HAP-1 (cell line): ENCODE measurements around the gene MCL1.
"Not testable (repeated sequence)": the region's sequence is repeated elsewhere in the genome, so short reads cannot be mapped to it uniquely, and the experiment has no call there.

ENCODE experiments used
- DNase-seq, 2 experiments: peaks; one replicate each; pipeline ENCODE4 v3.0.0-alpha.2; 2016 to 2020; ENCODE audit warnings: low spot score in 2 of 2
- H3K27me3 ChIP-seq: fragments of 250-450 bp; sonication (Bioruptor Pico); 2 replicates; pipeline ENCODE4 v1.5.1; 2020; ENCODE audit warnings: low read depth, mild to moderate bottlenecking, moderate library complexity
- H3K36me3 ChIP-seq: fragments of 250-450 bp; sonication (Bioruptor Pico); replicated peaks from 2 replicates; pipeline ENCODE4 v1.5.1; 2020; ENCODE audit warnings: mild to moderate bottlenecking
- H3K4me1 ChIP-seq: fragments of 250-450 bp; sonication (Bioruptor Pico); 2 replicates; pipeline ENCODE4 v1.5.1; 2020; ENCODE audit warnings: mild to moderate bottlenecking
- H3K4me3 ChIP-seq: fragments of 250-450 bp; sonication (Bioruptor Pico); 2 replicates; pipeline ENCODE4 v1.5.1; 2020; ENCODE audit warnings: mild to moderate bottlenecking, moderate library complexity
- H3K9me3 ChIP-seq: fragments of 250-450 bp; sonication (Bioruptor Pico); 2 replicates; pipeline ENCODE4 v1.5.1; 2020; ENCODE audit warnings: mild to moderate bottlenecking, moderate library complexity
- in situ Hi-C: fragments of 300-500 bp; cut with MboI; formaldehyde crosslinking; loops from 3 replicates; pipeline ENCODE4 v1.14.3; 2020; ENCODE audit warnings: low sequenced_read_pairs, inconsistent platforms, mixed read lengths

MCL1 gene

GRCh38 chr1:150613061-150613920 is 33.9 kb upstream of the MCL1 start:
- H3K27me3 ChIP-seq, result no peaks in the 10 kb centered on the region
- DNase-seq, result no peak
- no peaks in the 10 kb centered on the region for H3K9me3 ChIP-seq
- in situ Hi-C loops, result no loop called here
- H3K4me3 ChIP-seq, result no peak overlapping the region
- peaks cover 37% of the 10 kb centered on the region for H3K36me3 ChIP-seq
- H3K4me1 ChIP-seq, result no peaks in the 10 kb centered on the region

DNA sequence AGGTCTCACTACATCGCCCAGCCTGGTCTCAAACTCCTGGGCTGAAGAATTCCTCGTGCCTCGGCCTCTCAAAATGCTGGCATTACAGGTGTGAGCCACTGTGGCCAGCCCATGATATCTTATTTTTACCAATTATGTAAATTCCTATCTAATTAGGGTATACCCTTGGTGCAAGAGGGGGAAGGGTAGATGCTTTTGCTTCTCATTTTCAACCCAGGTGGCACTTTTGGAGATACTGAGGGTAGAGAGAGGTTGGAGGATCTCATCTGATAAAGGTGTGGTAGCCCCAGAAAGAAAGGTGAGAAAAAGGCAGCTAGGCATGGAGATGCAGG is 32.6 kb upstream of the MCL1 start:
- Histone ChIP-seq H3K9me3 (no peaks in the 10 kb centered on the region), H3K36me3 (peaks cover 29% of the 10 kb centered on the region), H3K4me3 (no peak overlapping the region), H3K4me1 (no peaks in the 10 kb centered on the region), H3K27me3 (no peaks in the 10 kb centered on the region)
- in situ Hi-C loops, result no loop called here
- no peak for DNase-seq

DNA sequence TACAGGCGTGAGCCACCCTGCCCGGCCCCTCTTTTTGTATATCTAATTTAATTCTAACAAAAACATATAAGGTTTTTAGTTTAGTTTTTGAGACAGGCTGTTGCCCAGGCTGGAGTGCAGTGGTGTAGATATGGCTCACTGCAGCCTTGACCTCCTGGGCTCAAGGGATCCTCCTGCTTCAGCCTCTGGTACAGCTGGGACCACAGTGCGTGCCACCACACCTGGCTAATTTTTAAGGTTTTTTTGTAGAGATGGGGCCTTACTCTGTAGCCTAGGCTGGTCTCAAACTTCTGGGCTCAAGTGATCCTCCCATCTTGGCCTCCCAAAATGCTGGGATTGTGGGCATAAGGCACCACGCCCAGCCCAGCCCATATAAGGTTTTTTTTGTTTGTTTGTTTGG is 31.2 kb upstream of the MCL1 start:
- H3K4me3 ChIP-seq, result no peak overlapping the region
- in situ Hi-C loops, result no loop called here
- H3K36me3 ChIP-seq, result peaks cover 22% of the 10 kb centered on the region
- no peaks in the 10 kb centered on the region for H3K4me1 ChIP-seq
- H3K27me3 ChIP-seq, result no peaks in the 10 kb centered on the region
- no peak for DNase-seq
- no peaks in the 10 kb centered on the region for H3K9me3 ChIP-seq

DNA sequence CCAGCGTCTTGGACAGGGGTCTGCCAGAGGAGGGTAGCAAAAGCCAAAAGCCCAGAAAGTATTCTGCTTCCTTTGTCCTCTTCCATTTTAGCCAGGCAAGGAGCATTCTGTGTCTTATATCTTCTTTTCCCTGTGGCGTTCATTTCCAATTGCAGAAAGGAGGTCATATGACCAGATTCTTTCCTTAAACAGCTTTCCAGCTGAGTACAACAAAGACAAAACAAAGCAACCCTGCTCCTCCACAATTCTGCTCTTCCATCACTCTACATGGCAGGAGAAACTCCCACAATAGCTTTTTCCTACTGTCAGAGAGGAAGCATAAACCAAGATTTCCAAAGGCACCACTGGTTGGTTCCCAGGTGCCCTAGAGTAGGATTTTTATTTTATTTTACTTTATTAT is 30.3 kb upstream of the MCL1 start:
- peaks cover 16% of the 10 kb centered on the region for H3K36me3 ChIP-seq
- peaks cover 5% of the 10 kb centered on the region for H3K4me1 ChIP-seq
- in situ Hi-C loops, result no loop called here
- no peaks in the 10 kb centered on the region for H3K9me3 ChIP-seq
- no peaks in the 10 kb centered on the region for H3K27me3 ChIP-seq
- no peak for DNase-seq
- H3K4me3 ChIP-seq, result no peak overlapping the region

DNA sequence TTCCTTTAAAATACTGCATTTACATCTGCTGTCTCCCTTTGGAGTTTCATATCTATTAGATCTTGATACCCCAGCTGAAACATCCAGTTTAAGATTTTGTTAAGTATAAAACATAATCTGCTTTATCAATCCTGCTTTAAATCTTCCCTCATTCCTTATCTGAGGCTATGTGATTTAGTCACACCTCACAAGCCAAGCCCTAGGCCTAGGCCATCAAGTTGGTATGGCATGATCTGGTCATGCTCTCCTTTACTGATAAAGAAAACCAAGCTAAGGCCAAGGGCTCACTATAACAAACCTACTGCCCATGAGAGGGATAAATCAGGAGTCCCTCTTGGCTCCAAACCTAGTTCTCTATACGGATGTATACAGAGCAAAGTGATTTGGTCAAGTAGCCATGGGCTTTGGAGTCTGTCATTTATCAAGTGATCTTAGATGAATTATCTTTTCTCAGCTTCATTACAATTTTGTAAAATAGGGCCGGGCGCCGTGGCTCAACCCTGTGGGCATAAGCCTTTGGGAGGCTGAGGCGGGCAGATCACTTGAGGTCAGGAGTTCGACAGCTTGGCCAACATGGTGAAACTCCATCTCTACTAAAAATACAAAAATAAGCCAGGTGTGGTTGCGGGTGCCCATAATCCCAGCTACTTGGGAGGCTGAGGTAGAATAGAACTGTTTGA is 27.2 kb upstream of the MCL1 start:
- peaks cover 14% of the 10 kb centered on the region for H3K4me1 ChIP-seq
- no peak overlapping the region for H3K4me3 ChIP-seq
- in situ Hi-C loops, result no loop called here
- no peaks in the 10 kb centered on the region for H3K9me3 ChIP-seq
- H3K27me3 ChIP-seq, result no peaks in the 10 kb centered on the region
- H3K36me3 ChIP-seq, result peaks cover 7% of the 10 kb centered on the region
- DNase-seq, result no peak

DNA sequence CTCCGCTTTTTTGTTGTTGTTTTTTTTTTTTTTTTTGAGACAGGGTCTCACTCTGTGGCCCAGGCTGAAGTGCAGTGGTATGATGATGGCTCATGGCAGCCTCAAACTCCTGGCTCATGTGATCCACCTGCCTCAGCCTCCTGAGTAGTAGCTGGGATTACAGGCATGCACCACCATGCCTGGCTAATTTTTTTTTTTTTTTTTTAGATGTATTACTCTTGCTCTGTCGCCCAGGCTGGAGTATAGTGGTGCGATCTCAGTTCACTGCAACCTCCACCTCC is 26.0 kb upstream of the MCL1 start:
- H3K9me3 ChIP-seq, in situ Hi-C loops, H3K27me3 ChIP-seq, H3K4me3 ChIP-seq, H3K36me3 ChIP-seq, DNase-seq: not testable (repeated sequence)
- H3K4me1 ChIP-seq, result peaks cover 14% of the 10 kb centered on the region

GRCh38 chr1:150604226-150604588 is 24.8 kb upstream of the MCL1 start:
- no peaks in the 10 kb centered on the region for H3K9me3 ChIP-seq
- no peak for DNase-seq
- no peak overlapping the region for H3K4me3 ChIP-seq
- no peaks in the 10 kb centered on the region for H3K36me3 ChIP-seq
- in situ Hi-C loops, result no loop called here
- H3K4me1 ChIP-seq, result peaks cover 14% of the 10 kb centered on the region
- H3K27me3 ChIP-seq, result no peaks in the 10 kb centered on the region

DNA sequence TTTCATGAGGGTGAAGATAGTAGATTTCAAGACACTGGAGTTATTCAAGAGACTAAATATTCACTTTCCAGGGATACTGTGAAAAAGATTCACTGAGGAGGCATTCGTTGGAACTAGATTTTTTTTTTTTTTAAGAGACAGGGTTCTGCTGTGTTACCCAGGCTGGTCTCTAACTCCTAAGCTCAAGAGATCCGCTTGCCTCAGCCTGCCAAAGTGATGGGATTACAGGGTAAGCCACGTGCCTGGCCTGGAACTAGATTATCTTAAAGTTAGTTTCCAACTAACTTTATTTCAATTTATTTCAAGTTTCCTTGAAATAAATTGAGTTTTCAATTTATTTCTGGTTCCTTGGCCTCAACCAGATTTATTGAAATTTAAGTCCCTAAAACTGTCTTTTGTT is 24.3 kb upstream of the MCL1 start:
- in situ Hi-C loops, result no loop called here
- no peak for DNase-seq
- no peak overlapping the region for H3K4me3 ChIP-seq
- H3K9me3 ChIP-seq, result no peaks in the 10 kb centered on the region
- no peaks in the 10 kb centered on the region for H3K36me3 ChIP-seq
- peaks cover 14% of the 10 kb centered on the region for H3K4me1 ChIP-seq
- no peaks in the 10 kb centered on the region for H3K27me3 ChIP-seq

DNA sequence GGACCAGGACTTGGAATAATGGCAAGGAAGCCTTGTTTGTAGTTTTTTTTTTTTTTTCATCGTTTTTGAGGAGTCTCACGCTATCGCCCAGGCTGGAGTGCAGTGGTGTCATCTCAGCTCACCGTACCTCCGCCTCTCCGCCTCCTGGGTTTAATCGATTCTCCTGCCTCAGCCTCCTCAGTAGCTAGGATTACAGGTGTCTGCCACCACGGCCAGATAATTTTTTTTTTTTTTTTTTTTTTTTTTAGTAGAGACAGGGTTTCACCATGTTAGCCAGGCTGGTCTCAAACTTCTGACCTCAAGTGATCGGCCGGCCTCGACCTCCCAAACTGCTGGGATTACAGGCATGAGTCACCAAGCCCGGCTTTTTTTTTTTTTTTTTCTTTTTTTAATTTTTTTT is 23.0 kb upstream of the MCL1 start:
- H3K4me1 ChIP-seq, result peaks cover 15% of the 10 kb centered on the region
- H3K4me3 ChIP-seq, H3K36me3 ChIP-seq, H3K27me3 ChIP-seq, DNase-seq, in situ Hi-C loops, H3K9me3 ChIP-seq: not testable (repeated sequence)

DNA sequence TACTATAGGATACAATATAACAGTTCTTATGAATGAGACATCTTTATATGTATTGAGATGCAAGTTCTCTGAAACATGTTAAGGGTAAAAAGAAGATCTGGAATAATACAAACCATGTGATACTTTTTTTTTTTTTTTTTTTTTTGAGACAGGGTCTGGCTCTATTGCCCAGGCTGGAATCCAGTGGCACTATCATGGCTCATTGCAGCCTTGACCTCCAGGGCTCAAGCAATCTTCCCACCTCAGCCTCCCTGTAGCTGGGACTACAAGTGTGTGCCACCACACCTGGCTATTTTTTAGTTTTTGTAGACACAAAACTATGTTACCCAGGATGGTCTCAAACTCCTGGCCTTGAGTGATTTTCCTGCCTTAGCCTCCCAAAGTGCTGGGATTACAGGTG is 22.1 kb upstream of the MCL1 start:
- no peaks in the 10 kb centered on the region for H3K36me3 ChIP-seq
- H3K9me3 ChIP-seq, result no peaks in the 10 kb centered on the region
- no peak overlapping the region for H3K4me3 ChIP-seq
- no peaks in the 10 kb centered on the region for H3K27me3 ChIP-seq
- DNase-seq, result no peak
- in situ Hi-C loops, result no loop called here
- peaks cover 20% of the 10 kb centered on the region for H3K4me1 ChIP-seq

- in situ Hi-C loops, H3K4me3 ChIP-seq, H3K9me3 ChIP-seq, H3K4me1 ChIP-seq, H3K36me3 ChIP-seq, DNase-seq, H3K27me3 ChIP-seq: not testable (repeated sequence)
These were observed 18.9 kb upstream of the MCL1 start for GRCh38 chr1:150598346-150598745.

DNA sequence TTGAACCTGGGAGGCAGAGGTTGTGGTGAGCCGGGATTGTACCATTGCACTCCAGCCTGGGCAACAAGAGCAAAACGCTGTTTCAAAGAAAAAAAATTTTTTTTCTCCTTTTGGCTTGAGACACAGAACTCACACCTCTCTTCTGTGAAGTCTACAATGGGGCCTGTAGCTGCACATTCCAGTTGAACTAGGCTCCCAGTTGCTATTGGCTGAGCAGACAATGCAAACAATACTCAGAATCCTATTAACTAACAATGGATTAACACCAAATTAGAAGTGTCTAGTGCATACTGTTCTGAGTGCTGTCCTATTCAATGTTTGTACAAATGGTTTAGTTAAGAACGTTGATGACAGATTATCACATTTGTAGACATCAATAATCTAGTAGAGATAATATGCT is 17.6 kb upstream of the MCL1 start:
- peaks cover 9% of the 10 kb centered on the region for H3K4me1 ChIP-seq

GRCh38 chr1:150596095-150596892 is 16.9 kb upstream of the MCL1 start:
- in situ Hi-C loops, result no loop called here
- Histone ChIP-seq H3K9me3 (0 out of 2 replicates have a peak, but pooled peaks cover 2% of the 10 kb centered on the region), H3K4me3 (no peak overlapping the region), H3K4me1 (peaks cover 9% of the 10 kb centered on the region), H3K36me3 (no peaks in the 10 kb centered on the region), H3K27me3 (no peaks in the 10 kb centered on the region)
- DNase-seq, result no peak

More for the DNA sequence above, 17.6 kb upstream of the MCL1 start:
- no peaks in the 10 kb centered on the region for H3K36me3 ChIP-seq
- in situ Hi-C loops, result no loop called here
- H3K4me3 ChIP-seq, result no peak overlapping the region
- H3K9me3 ChIP-seq, result 0 out of 2 replicates have a peak, but pooled peaks cover 2% of the 10 kb centered on the region
- peak; percentile 73 to 92 for DNase-seq
- no peaks in the 10 kb centered on the region for H3K27me3 ChIP-seq

DNA sequence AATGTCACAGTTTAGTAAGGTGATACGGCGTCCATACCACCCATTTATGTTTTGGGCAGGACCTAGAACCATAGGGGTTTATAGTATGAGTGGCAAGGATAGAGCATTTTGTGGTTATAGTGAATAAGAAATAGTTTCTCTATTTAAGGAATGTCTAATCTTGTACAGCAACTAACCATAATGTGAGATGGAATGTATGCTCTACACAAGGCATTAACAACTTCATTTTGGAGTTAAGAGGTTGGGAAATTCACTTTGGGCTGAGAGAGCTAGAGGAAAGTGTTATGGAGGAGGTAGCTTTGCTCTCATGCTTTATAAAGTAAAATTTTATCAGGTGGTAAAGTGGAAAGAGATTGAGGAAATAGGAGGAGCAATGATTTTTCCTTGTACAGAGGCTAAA is 3.0 kb upstream of the MCL1 start:
- Histone ChIP-seq H3K36me3 (peaks cover 17% of the 10 kb centered on the region), H3K4me1 (peaks cover 8% of the 10 kb centered on the region), H3K27me3 (no peaks in the 10 kb centered on the region), H3K4me3 (no peak overlapping the region), H3K9me3 (no peaks in the 10 kb centered on the region)
- no peak for DNase-seq
- in situ Hi-C loops, result no loop called here
